ENCODE measurements around the gene COL9A2.
A peak's percentile ranks its signal among the peaks of the same experiment; 100 is the strongest.
"Not testable (repeated sequence)": the region's sequence is repeated elsewhere in the genome, so short reads cannot be mapped to it uniquely, and the experiment has no call there.

Gene COL9A2

DNA sequence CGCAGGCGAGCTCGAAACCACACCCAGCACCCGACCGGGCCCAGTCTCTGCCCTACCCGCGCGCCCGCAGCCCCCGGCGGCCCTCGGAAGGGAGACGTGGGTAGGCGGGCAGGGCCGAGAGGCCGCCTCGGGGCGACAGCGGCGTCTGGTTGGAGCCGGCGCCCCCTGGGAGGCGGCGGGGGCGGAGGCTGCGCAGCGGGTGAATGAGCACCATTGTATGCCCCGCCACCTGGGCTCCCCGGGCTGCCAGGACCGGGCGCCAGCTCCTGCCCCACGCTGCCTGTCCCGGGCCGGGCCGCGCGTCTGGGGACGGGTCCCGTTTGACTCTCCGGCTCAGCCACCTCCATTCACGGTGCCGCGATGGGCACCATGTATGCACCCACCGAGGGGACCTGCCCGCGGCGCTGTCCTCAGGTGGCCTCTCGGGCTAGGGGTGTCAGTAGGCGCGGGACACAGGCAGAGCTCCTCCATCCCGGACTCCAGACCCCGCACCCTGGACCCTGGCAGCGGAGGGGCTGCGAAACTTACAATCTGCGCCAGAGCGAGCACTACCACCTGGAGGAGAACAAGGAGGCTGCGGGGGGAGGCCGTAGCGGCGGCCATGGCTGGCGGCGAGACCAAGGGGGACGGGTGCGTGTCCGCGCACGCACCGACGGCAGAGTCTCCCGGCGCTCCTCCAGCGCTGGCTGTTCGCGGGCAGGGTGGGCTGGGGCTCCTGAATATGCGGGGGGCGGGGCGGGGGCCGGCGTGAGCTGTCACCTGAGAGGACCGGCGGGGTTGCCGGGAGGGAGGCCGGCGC lies at the start of gene COL9A2:
Gene COL9A2, minus strand, starts transcription at position 692 of the 799 bp plus-strand sequence. Its CDS starts 89 bp downstream, at position 603.
- DNase-seq: peak; percentile 62

DNA sequence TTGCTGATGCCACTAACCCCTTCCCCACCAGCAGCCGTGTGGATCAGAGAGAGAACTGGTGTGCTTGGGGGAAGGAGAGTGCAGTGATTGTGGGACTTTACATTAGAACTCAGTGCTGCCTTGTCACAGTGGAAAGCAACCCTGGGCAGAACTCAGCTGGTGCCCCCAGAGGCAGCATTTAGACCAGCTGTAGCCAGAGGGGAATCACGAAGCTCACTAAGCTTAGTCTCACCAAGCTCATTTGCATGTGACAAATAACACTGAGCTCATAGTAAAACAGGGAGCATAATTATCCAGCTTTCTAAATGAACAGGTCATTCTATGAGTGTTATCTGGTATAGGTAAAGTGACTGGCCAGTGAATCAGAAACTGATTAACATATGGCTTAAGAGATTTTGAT lies 46.6 kb upstream of the COL9A2 start:
- no peak for DNase-seq

DNA sequence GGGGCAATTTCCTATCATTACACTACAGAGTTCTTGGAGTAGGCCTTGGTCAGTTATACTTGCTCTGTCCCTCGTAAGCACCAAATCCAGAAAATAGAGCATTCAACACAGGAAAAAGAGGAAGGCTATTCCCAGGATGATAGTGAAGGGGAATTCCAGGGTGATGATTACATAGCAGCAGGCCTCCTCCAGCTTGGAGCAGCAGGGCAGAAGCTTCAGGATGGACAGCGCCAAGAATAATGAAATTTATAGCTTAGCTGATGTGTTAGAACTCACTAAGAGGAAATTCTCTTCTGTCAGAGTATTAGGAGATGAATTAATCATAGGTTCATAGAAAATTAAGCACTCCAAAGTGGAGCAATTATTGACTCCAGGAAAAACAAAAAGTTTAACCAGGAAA lies 45.6 kb upstream of the COL9A2 start:
- DNase-seq: no peak

GRCh38 chr1:40362199-40362598 lies 45.1 kb upstream of the COL9A2 start:
- DNase-seq: no peak

- no peak for DNase-seq
Observed at GRCh38 chr1:40361637-40362036, 44.6 kb upstream of the COL9A2 start.

- no peak for DNase-seq
Observed at GRCh38 chr1:40361201-40361600, 44.1 kb upstream of the COL9A2 start.

- no peak for DNase-seq
Observed at GRCh38 chr1:40360631-40361030, 43.5 kb upstream of the COL9A2 start.

DNA sequence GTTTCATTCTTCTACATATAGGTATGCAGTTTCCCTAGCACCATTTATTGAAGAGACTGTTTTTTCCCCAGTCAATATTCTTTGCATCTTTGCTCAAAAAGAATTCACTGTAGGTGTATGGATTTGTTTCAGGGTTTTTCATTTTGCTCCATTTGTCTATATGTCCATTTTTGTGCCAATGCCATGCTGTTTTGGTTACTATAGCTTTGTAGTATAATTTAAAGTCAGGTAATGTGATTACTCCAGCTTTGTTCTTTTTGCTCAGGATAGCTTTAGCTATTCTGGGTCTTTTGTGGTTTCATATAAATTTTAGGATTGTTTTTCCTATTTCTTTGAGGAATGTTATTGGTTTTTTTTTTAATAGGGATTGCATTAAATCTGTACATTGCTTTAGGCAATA lies 40.5 kb upstream of the COL9A2 start:
- DNase-seq: no peak

DNA sequence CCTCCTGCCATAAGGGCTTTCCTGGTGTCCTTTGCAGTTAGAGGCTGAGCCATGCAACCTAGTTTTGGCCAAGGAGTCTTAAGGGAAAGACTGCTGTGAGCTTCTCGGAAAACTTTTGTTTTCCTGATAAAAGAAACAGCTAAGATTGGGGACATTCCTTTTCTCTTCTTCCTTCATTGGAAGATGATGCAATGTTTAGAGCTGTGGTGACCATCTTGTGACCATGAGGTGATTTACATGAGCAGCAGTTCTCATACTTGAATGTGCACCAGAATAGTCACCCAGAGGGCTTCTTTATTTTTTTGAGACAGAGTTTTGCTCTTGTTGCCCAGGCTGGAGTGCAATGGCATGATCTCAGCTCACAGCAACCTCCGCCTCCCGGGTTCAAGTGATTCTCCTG lies 36.0 kb upstream of the COL9A2 start:
- no peak for DNase-seq

DNA sequence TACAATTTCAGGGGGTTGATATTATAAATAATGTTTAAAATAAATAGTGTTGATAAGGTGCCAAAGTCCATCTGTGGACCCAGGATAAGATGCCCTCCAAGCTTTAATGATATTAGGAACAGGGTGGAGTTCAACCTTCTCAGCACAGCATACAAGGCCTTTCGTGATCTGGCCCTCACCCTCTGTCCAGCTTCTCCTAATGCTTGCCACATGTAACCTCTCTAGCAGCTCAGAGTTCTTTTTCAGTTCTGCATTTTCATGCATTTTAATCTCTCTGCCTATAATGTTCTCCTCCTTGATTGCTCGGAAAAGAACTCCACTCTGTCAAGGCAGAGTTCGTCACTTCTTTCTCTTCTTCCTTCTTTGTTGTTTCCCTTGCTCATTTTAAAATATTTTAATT lies 35.0 kb upstream of the COL9A2 start:
- no peak for DNase-seq

DNA sequence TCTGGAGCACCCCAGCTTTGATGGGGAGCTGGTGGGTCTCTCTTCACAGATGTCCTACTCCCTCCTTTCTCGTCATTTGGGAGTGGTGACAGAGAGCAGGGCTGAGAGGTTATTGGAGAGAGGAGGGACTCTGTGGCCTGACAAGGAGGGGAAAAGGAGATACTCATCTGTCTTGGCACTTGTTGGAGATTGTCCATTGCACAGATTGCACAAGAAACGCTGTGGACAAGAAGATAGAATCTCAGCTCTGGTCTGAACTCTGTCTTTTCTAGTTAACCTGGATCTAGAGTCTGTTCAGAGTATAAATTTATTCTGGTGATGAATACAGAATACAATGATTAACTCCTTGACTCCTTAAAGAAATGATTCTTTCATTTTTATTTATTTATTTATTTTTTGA lies 34.0 kb upstream of the COL9A2 start:
- no peak for DNase-seq

- DNase-seq: no peak
Observed at GRCh38 chr1:40350391-40350790, 33.3 kb upstream of the COL9A2 start.

GRCh38 chr1:40344597-40344996 lies 27.5 kb upstream of the COL9A2 start:
- no peak for DNase-seq

DNA sequence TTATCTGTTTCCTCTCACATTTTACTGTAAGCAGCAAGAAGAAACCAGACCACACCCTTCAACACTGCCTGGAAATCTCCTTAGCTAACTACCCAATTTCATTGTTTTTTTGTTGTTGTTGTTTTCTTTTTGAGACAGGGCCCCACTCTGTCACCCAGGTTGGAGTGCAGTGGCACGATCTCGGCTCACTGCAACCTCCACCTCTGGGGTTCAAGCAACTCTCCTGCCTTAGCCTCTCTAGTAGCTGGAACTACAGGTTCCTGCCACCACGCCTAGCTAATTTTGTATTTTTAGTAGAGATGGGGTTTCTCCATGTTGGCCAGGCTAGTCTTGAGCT lies 25.3 kb upstream of the COL9A2 start:
- not testable (repeated sequence) for DNase-seq

DNA sequence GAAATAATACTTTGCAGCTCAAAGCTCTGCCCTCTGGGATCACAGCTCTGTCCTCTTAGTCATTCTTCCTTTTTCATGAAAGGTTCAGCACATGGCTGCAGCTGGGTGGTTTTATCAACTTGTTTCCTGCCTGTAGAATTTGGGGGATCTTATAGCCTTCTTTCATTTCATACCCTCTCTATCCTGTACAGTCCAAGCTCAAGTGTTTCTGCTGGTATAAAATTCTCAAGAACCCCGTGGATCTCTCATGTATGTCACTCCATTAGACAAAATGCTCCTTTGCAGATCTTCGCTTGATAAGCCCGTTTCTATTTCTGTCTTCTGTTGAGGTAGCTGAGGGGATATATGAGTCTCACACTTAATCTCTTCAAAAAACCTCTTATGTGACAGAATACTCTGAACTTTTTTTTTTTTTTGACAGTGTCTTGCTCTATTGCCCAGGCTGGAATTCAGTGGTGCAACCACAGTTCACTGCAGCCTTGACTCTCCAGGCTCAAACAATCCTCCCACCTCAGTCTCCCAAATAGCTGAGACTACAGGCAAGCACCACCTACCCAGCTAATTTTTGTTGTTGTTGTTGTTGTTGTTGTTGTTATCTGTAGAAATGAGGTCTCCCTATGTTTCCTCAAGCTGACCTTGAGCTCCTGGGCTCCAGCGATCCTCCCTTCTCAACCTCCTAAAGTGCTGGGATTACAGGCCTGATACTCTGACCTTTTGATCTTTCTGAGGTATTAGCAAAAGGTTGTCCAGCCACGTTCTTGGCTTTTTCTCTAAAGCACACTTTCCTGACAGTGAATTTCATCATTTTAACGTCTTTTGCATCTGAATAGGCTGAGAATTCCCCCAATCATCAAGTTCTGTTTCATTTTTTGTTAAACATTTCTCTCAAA lies 24.6 kb upstream of the COL9A2 start:
- no peak for DNase-seq

- DNase-seq: no peak
Observed at GRCh38 chr1:40339420-40340323, 22.6 kb upstream of the COL9A2 start.

- DNase-seq: peak; percentile 89
Observed at GRCh38 chr1:40338745-40339419, 21.8 kb upstream of the COL9A2 start.

GRCh38 chr1:40337443-40337842 lies 20.4 kb upstream of the COL9A2 start:
- DNase-seq: no peak

GRCh38 chr1:40332695-40333094 lies 15.6 kb upstream of the COL9A2 start:
- no peak for DNase-seq

GRCh38 chr1:40331403-40331802 lies 14.3 kb upstream of the COL9A2 start:
- DNase-seq: not testable (repeated sequence)

DNA sequence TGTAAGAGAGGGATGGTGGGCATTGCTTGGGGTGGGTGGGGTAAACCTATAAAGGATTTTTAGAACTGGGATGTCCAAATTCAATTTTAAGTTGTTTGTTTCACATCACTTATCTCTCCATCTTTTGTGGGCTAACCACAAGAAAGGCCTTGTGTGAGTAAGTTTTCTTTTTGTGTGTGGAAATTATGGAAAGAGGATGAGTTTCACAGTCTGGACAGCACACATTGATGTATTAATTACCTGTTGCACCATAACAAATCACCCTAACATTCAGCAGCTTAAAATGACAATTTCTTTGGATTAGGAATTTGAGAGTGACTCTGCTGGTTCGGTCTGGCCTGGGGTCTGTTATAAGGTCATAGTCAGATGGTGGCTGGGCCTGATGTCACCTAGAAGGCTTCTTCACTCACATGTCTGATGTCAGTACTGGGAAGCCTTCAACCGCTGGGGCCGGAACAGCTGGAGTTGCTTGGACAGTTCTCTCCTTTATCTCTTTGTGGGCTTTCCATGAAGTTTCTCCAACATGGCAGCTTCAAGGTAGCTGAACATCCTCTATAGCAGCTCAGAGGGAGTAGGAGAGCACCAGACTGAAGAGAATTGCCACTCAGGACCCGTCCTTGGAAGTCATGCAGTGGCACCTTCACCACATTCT lies 2.0 kb upstream of the COL9A2 start:
- DNase-seq: no peak

DNA sequence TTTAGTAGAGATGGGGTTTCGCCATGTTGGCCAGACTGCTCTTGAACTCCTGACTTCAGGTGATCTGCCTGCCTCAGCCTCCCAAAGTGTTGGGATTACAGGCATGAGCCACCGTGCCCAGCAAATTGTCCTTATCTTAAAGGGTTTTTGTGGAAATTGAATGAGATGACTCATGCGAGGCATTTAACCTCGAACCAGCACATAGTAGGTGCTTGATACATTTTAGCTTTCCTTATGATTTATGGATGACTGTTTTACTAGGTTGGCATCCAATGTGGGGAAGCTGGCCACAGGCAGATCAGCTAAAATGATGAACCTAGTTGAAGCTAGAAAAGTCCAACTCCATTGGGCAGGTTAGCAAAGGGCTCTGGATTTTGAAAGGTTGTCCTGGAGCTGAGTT lies 1.4 kb upstream of the COL9A2 start:
- no peak for DNase-seq
